Spleen (tissue), 11 donors: ENCODE measurements around the gene TMEM207. TPM values are rescaled to one million over a fixed set of nuclear protein-coding genes. Genes with fewer than 3 reads are reported as not detected.

Source experiments
- DNase-seq: peaks from one replicate; pipeline ENCODE4 v3.0.0-alpha.2; 2020
- H3K27ac ChIP-seq, 8 donors: fragments of 200-600 bp; sonication (generic) in 7 of 8; 1 replicate in 4 of 8; 2 replicates in 4 of 8; pipeline versions ENCODE4 v1.5.0 to v1.8.0; 2016 to 2021; ENCODE audit warnings: inconsistent platforms in 4 of 8, mild to moderate bottlenecking in 4 of 8, moderate library complexity in 1 of 8
- H3K27me3 ChIP-seq, 7 donors: fragments of 200-600 bp; sonication (generic) in 6 of 7; replicated peaks in 1 of 7; 1 replicate in 4 of 7; 2 replicates in 3 of 7; pipeline versions ENCODE4 v1.5.0 to v1.8.0; 2016 to 2021; ENCODE audit warnings: inconsistent platforms in 3 of 7, mild to moderate bottlenecking in 1 of 7
- H3K36me3 ChIP-seq, 6 donors: fragments of 200-600 bp; sonication (generic) in 5 of 6; 1 replicate in 4 of 6; 2 replicates in 2 of 6; pipeline versions ENCODE4 v1.5.0 to v1.8.0; 2016 to 2021; ENCODE audit warnings: inconsistent platforms in 2 of 6
- H3K4me1 ChIP-seq, 6 donors: fragments of 200-600 bp; sonication (generic) in 5 of 6; 1 replicate in 3 of 6; 2 replicates in 3 of 6; pipeline versions ENCODE4 v1.5.0 to v1.8.0; 2016 to 2021; ENCODE audit warnings: inconsistent platforms in 3 of 6
- H3K4me3 ChIP-seq, 8 donors: fragments of 200-600 bp; sonication (generic) in 7 of 8; 1 replicate in 4 of 8; 2 replicates in 4 of 8; pipeline versions ENCODE4 v1.5.0 to v1.8.0; 2016 to 2021; ENCODE audit warnings: inconsistent platforms in 4 of 8, mild to moderate bottlenecking in 4 of 8, moderate library complexity in 2 of 8
- H3K9me3 ChIP-seq, 8 donors: fragments of 200-600 bp; sonication (generic) in 7 of 8; 1 replicate in 4 of 8; 2 replicates in 4 of 8; pipeline versions ENCODE4 v1.5.0 to v1.8.0; 2016 to 2021; ENCODE audit warnings: inconsistent platforms in 4 of 8
- POLR2A ChIP-seq, 3 donors: fragments of 450-650 bp; IDR thresholded peaks; one replicate each; pipeline ENCODE4 v1.5.1; 2017; ENCODE audit warnings: antibody characterized with exemption in 3 of 3, mild to moderate bottlenecking in 1 of 3
- POLR2AphosphoS5 ChIP-seq, 3 donors: sonication (generic); formaldehyde crosslinking; IDR thresholded peaks; one replicate each; pipeline ENCODE4 v1.5.1; 2017; ENCODE audit warnings: antibody characterized with exemption in 3 of 3
- WGBS, 5 donors: extraction: QIAGEN DNeasy Blood & Tissue Kit in 3 of 5; methylation state at CpG; one replicate each; pipeline versions ENCODE4 v1.1.5 to v1.1.7; 2013 to 2018; 5-methylcytosine and 5-hydroxymethylcytosine counted together
- intact Hi-C: fragments of 100-400 bp; cut with DNase I; formaldehyde crosslinking; loops from one replicate; pipeline ENCODE4 v1.15.0; 2023; ENCODE audit warnings: low total_unique reads
- polyA plus RNA-seq, 3 donors: library from polyadenylated mRNA; stranded (reverse); fragments of 200-250 nt; gene quantifications; one replicate each; pipeline ENCODE4 v1.2.1, GENCODE V29; 2013
- total RNA-seq, 7 donors: library from RNA; depleted of rRNA in 3 of 7; stranded (reverse); fragments of >200 nt in 3 of 7; fragmentation: NEBNext Ultra II Directional in 4 of 7; extraction: Animal tissue kit (Norgen Biotek cat#: 25700) in 4 of 7; gene quantifications; one replicate each; pipeline versions ENCODE4 v1.1.0 to v1.2.1, GENCODE V29; 2016 to 2021
- TF ChIP-seq, protein P1 (sequence below), 11 experiments: fragments of 200-600 bp in 7 of 11; fragments of 450-650 bp in 4 of 11; sonication (generic) in 4 of 11; IDR thresholded peaks in 8 of 11; conservative IDR thresholded peaks in 3 of 11; 1 replicate in 7 of 11; 2 replicates in 4 of 11; pipeline versions ENCODE4 v1.4.0 to v1.8.0; 2016 to 2021; ENCODE audit warnings: antibody characterized with exemption in 11 of 11, inconsistent platforms in 4 of 11, mild to moderate bottlenecking in 1 of 11
- donor health status: healthy with polysubstance abuse.
- donor health status: DM: no; HTN: no; CAD: no; lungs with moderate emphysema.
- donor health status: DM: no; HTN: no; CAD: no.
- donor health status: Bipolar disorder and iron deficiency.
- donor health status: healthy.
- donor health status: DM: no; HTN: no; CAD: no.
- donor health status: DM: yes; HTN: yes; CAD: no.

The TMEM207 gene
- total and polyA plus RNA-seq, 10 donors, result not detected

DNA sequence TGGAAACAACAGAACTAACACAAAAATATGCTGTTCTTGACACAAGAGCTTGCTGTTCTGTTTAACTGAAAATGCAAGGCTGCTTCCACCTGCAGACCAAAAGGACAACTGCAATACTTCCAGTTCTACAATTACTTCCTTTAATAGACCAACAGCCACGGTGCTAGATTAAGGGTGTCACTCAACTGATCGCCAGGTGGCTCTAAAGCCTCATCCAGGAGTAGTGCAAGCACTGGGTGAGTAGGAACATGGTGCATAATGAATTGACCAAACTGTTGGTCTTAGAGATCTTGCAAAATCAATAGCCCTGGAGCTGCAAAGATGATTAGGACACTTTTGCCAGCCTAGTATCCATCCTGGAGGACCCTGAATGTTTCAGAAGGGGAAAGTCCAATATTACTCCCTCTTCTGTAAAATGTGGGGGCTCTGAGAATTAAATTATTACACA, 65.4 kb downstream of the TMEM207 start:
- intact Hi-C loops, result no loop called here

DNA sequence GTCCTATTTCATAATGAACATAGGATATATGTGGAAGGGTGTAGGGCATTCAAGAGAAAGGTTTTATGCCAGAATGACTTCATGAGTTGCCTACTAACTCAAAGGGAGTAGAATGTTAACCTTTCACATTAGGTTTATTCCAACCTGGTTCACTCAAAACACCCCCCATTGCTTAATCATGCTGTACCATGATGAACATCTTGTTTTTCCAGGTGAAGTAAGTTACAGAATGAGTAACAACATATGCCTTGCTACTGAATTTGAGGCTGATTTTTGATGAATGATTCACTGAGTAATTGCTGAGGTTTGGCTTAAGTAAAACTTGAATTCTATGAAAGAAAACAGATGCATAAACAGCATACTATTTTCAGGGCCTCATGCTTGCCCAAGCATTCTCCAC, 67.6 kb downstream of the TMEM207 start:
- intact Hi-C loops, result no loop called here
- Histone ChIP-seq H3K4me1 (no peaks in the 10 kb centered on the region), H3K27me3 (no peaks in the 10 kb centered on the region), H3K4me3 (no peak overlapping the region), H3K9me3 (no peaks in the 10 kb centered on the region), H3K36me3 (no peaks in the 10 kb centered on the region), H3K27ac (no peak overlapping the region)
- no peak for DNase-seq
- TF ChIP-seq POLR2AphosphoS5 (IDR thresholded peaks at IDR 0.05) (no peak), POLR2A (IDR thresholded peaks at IDR 0.05) (no peak)
- TF ChIP-seq, protein P1, sequence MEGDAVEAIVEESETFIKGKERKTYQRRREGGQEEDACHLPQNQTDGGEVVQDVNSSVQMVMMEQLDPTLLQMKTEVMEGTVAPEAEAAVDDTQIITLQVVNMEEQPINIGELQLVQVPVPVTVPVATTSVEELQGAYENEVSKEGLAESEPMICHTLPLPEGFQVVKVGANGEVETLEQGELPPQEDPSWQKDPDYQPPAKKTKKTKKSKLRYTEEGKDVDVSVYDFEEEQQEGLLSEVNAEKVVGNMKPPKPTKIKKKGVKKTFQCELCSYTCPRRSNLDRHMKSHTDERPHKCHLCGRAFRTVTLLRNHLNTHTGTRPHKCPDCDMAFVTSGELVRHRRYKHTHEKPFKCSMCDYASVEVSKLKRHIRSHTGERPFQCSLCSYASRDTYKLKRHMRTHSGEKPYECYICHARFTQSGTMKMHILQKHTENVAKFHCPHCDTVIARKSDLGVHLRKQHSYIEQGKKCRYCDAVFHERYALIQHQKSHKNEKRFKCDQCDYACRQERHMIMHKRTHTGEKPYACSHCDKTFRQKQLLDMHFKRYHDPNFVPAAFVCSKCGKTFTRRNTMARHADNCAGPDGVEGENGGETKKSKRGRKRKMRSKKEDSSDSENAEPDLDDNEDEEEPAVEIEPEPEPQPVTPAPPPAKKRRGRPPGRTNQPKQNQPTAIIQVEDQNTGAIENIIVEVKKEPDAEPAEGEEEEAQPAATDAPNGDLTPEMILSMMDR (IDR thresholded peaks at IDR 0.05 in 8 of 11, conservative IDR thresholded peaks at IDR 0.05 in 3 of 11), result no peak

More for the DNA sequence above, 65.4 kb downstream of the TMEM207 start:
- WGBS, 5 donors, result 8 to 29% (median 20%) methylated on average over 2 of the region's 2 CpGs
- Histone ChIP-seq H3K9me3 (no peaks in the 10 kb centered on the region), H3K36me3 (no peaks in the 10 kb centered on the region), H3K27me3 (no peaks in the 10 kb centered on the region), H3K4me3 (no peak overlapping the region), H3K27ac (no peak overlapping the region), H3K4me1 (no peaks in the 10 kb centered on the region)
- TF ChIP-seq, protein P1 (IDR thresholded peaks at IDR 0.05 in 8 of 11, conservative IDR thresholded peaks at IDR 0.05 in 3 of 11), result no peak
- TF ChIP-seq POLR2A (IDR thresholded peaks at IDR 0.05) (no peak), POLR2AphosphoS5 (IDR thresholded peaks at IDR 0.05) (no peak)
- no peak for DNase-seq

DNA sequence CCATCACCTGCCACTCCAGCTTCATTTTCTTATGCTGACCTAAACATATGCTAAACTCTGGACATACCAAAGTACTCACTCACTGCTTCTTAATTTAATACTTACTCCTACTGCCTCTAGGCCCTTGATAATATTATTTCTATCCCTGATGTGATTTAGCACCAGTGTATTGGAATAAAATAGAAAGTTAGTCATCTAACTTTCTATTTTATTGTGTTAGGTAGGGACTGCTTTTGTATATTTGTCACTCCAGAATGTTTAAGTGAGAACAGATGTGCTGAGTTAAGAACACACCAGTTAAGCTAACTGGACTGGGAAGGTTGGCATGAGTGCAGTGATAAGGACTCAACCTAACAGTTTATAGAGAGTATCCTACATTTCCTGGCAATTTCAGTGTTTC, 68.3 kb downstream of the TMEM207 start:
- intact Hi-C loops, result no loop called here
- Histone ChIP-seq H3K36me3 (no peaks in the 10 kb centered on the region), H3K9me3 (no peaks in the 10 kb centered on the region), H3K4me3 (no peak overlapping the region), H3K27ac (no peak overlapping the region), H3K4me1 (no peaks in the 10 kb centered on the region), H3K27me3 (no peaks in the 10 kb centered on the region)
- TF ChIP-seq, protein P1 (IDR thresholded peaks at IDR 0.05 in 8 of 11, conservative IDR thresholded peaks at IDR 0.05 in 3 of 11), result no peak
- TF ChIP-seq POLR2A (IDR thresholded peaks at IDR 0.05), result no peak
- no peak for TF ChIP-seq POLR2AphosphoS5 (IDR thresholded peaks at IDR 0.05)
- no peak for DNase-seq

DNA sequence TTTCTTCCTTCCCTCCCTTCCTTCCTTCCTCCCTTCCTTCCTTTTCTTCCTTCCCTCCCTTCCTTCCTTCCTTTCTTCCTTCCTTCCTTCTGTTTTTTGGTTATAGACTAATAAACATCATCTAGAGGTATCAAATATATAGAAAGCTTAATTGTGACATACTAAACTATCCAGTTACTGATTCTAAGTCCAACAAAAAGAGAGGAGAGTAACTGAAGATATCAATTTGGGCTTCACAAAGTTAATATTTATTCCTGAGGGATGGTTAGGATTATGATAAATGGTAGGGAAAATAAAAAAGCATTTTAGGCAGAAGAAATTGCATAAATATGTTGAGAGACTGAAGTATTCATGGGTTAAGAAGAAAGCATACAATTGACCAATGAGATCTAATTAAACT, 69.5 kb downstream of the TMEM207 start:
- no peaks in the 10 kb centered on the region for H3K9me3 ChIP-seq
- H3K4me3 ChIP-seq, result no peak overlapping the region
- intact Hi-C loops, result no loop called here
- H3K36me3 ChIP-seq, result no peaks in the 10 kb centered on the region
- no peaks in the 10 kb centered on the region for H3K4me1 ChIP-seq
- no peaks in the 10 kb centered on the region for H3K27me3 ChIP-seq
- no peak for DNase-seq
- H3K27ac ChIP-seq, result no peak overlapping the region
- TF ChIP-seq POLR2AphosphoS5 (IDR thresholded peaks at IDR 0.05) (no peak), POLR2A (IDR thresholded peaks at IDR 0.05) (no peak)
- TF ChIP-seq, protein P1 (IDR thresholded peaks at IDR 0.05 in 8 of 11, conservative IDR thresholded peaks at IDR 0.05 in 3 of 11), result no peak

Other genes with a start within 250 kb of the TMEM207 start
- 1 to 10 TPM in 3 of 7 donors, under 1 TPM in 4; 0.26 to 3.0 (median 0.91) TPM for gene CLDN1, start 127.5 kb downstream of the TMEM207 start, total RNA-seq
- 1 to 10 TPM in 1 of 3 donors, under 1 TPM in 2; 0.35 to 1.3 (median 0.91) TPM for gene CLDN1, start 127.5 kb downstream of the TMEM207 start, polyA plus RNA-seq
- not detected for gene CLDN16, start 61.7 kb downstream of the TMEM207 start, total RNA-seq
- under 1 TPM; 0.06 to 0.08 (median 0.07) TPM for gene CLDN16, start 61.7 kb downstream of the TMEM207 start, polyA plus RNA-seq
- gene IL1RAP, start 64.2 kb upstream of the TMEM207 start, total RNA-seq, result 10 to 100 TPM; 22.6 to 47.4 (median 28.1) TPM
- 1 to 10 TPM; 1.1 to 1.6 (median 1.5) TPM for gene IL1RAP, start 64.2 kb upstream of the TMEM207 start, polyA plus RNA-seq